Peyer's patch (tissue), 4 donors: ENCODE data around the gene GARIN5A. TPM values are rescaled to one million over a fixed set of nuclear protein-coding genes. Genes with fewer than 3 reads are reported as not detected.

ENCODE experiments used
- DNase-seq, 3 donors: peaks; one replicate each; pipeline ENCODE4 v3.0.0-alpha.2; 2017 to 2019
- H3K27ac ChIP-seq, 4 donors: fragments of 200-600 bp; sonication (generic); one replicate each; pipeline ENCODE4 v1.5.1; 2016 to 2019
- H3K27me3 ChIP-seq, 2 donors: fragments of 200-600 bp; sonication (generic); one replicate each; pipeline ENCODE4 v1.5.1; 2019
- H3K36me3 ChIP-seq, 3 donors: fragments of 200-600 bp; sonication (generic); one replicate each; pipeline ENCODE4 v1.5.1; 2016 to 2019
- H3K4me1 ChIP-seq, 4 donors: fragments of 200-600 bp; sonication (generic); one replicate each; pipeline ENCODE4 v1.5.1; 2016 to 2019
- H3K4me3 ChIP-seq, 4 donors: fragments of 200-600 bp; sonication (generic); 1 replicate in 3 of 4; 2 replicates in 1 of 4; pipeline ENCODE4 v1.5.1; 2016 to 2019; ENCODE audit warnings: mild to moderate bottlenecking in 1 of 4
- H3K9me3 ChIP-seq, 4 donors: fragments of 200-600 bp; sonication (generic); one replicate each; pipeline ENCODE4 v1.5.1; 2016 to 2019; ENCODE audit warnings: mild to moderate bottlenecking in 1 of 4
- CTCF ChIP-seq, 6 experiments: fragments of 450-650 bp in 4 of 6; fragments of 200-600 bp in 2 of 6; sonication (generic) in 1 of 6; IDR thresholded peaks; one replicate each; pipeline ENCODE4 v1.5.1; 2017 to 2019; ENCODE audit warnings: antibody characterized with exemption in 6 of 6, mild to moderate bottlenecking in 3 of 6, moderate library complexity in 1 of 6
- POLR2A ChIP-seq, 2 donors: fragments of 450-650 bp; IDR thresholded peaks; one replicate each; pipeline ENCODE4 v1.5.1; 2017; ENCODE audit warnings: antibody characterized with exemption in 2 of 2, mild to moderate bottlenecking in 2 of 2, moderate library complexity in 2 of 2
- total RNA-seq, 4 donors: library from RNA; depleted of rRNA; stranded (reverse); fragments of >200 nt; gene quantifications; one replicate each; pipeline ENCODE4 v1.1.0, GENCODE V29; 2016

GARIN5A gene
- total RNA-seq, 4 donors from 2014 or later: 2.0 to 2.5 TPM; not detected in 2

DNA sequence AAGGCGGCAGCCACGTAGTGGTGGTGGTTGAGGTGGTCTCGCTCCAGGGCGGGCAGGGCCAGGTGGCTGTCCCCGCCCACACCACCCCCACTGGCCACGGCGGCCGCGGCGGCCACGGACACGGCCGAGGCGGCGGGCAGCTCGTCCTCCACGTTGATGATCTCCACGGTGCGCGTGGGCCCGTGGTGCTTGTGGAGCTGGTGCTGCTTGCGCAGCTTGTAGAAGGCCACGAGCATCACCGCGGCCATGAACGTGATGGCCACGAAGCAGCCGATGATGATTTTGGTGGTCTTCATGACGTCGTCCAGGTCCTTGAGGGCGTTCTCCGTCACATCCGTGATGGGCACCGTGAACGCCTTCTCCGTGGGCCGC lies 41.0 kb upstream of the GARIN5A start:
- no peak overlapping the region for H3K27ac ChIP-seq
- H3K36me3 ChIP-seq: no peaks in the 10 kb centered on the region
- H3K27me3 ChIP-seq: no peaks in the 10 kb centered on the region
- no peak for DNase-seq
- H3K4me3 ChIP-seq: no peak overlapping the region
- no peaks in the 10 kb centered on the region for H3K4me1 ChIP-seq
- no peaks in the 10 kb centered on the region for H3K9me3 ChIP-seq
- no peak for TF ChIP-seq CTCF (IDR thresholded peaks at IDR 0.05)
- no peak for TF ChIP-seq POLR2A (IDR thresholded peaks at IDR 0.05)

DNA sequence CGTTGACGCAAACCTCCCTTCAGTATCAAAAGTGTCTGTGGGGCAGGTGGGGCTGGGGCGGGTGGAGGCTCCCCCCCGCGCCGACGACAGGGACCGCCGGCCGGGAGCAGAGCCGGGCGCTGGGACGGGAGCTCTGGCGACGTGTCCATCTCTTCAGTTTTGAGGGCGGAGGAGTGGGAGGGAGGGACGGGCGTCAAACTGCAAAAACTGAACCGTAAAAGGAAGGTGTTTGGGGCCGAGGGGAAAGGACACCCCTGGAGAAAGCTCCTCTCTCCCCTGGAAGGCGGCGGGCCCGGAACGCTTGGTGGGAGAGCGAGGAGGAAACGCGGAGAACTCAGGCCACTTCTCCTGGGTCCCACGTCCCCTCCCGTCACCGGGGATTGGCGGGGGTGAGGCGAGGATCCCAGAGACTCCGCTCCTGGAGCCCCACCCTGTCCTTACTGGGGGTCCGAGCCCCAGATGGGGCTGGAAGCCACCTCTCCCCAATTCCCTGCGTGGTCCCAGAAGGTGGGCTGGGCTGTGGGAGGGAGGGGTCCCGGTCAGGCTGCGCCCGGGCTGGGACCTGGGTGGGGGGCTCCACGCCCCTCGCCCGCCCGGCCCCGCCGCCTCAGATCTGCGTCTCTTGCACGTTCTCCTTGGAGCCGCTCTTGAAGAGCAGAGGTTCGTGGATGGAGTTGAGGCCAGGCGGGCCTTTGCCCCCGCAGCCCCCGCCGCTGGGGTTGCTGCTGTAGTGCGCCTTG lies 40.5 kb upstream of the GARIN5A start:
- no peak for TF ChIP-seq CTCF (IDR thresholded peaks at IDR 0.05)
- TF ChIP-seq POLR2A (IDR thresholded peaks at IDR 0.05): no peak
- Histone ChIP-seq H3K4me3 (no peak overlapping the region), H3K9me3 (no peaks in the 10 kb centered on the region), H3K27me3 (no peaks in the 10 kb centered on the region), H3K36me3 (no peaks in the 10 kb centered on the region), H3K27ac (no peak overlapping the region), H3K4me1 (no peaks in the 10 kb centered on the region)
- DNase-seq: no peak

GRCh38 chr19:50516456-50516855 lies 39.8 kb upstream of the GARIN5A start:
- no peak for DNase-seq
- TF ChIP-seq CTCF (IDR thresholded peaks at IDR 0.05): no peak
- TF ChIP-seq POLR2A (IDR thresholded peaks at IDR 0.05): no peak
- Histone ChIP-seq H3K27ac (no peak overlapping the region), H3K4me3 (no peak overlapping the region), H3K9me3 (no peaks in the 10 kb centered on the region), H3K36me3 (no peaks in the 10 kb centered on the region), H3K4me1 (no peaks in the 10 kb centered on the region), H3K27me3 (no peaks in the 10 kb centered on the region)

DNA sequence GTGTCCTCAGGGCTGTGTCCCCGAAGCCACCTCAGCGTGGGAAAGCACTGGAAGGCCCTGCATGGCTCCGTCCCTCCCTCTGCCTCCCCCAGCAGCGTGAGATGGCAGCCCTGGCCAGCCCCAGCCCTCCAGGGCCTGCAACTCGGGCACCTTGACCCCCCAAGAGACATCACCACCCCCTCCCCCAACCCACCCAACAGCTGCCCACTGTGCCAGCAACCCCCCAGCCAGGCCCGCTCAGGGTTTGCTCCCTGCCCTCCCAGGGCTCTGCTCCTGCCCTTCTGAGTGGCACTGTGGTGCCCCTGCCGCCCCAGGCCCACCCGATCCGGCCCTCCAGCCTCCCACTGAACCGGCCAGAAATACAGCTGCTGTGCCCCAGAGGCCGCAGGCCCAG lies 38.5 kb upstream of the GARIN5A start:
- no peak for DNase-seq
- H3K27ac ChIP-seq: no peak overlapping the region
- H3K36me3 ChIP-seq: no peaks in the 10 kb centered on the region
- H3K4me3 ChIP-seq: no peak overlapping the region
- H3K9me3 ChIP-seq: no peaks in the 10 kb centered on the region
- no peak for TF ChIP-seq POLR2A (IDR thresholded peaks at IDR 0.05)
- TF ChIP-seq CTCF (IDR thresholded peaks at IDR 0.05): no peak
- peaks cover 0 to 6% (median 3%) of the 10 kb centered on the region in 4 donors for H3K4me1 ChIP-seq
- H3K27me3 ChIP-seq: no peaks in the 10 kb centered on the region

- peaks cover 0 to 8% (median 3%) of the 10 kb centered on the region in 4 donors for H3K4me1 ChIP-seq
- no peak for DNase-seq
- H3K27ac ChIP-seq: no peak overlapping the region
- no peak for TF ChIP-seq CTCF (IDR thresholded peaks at IDR 0.05)
- TF ChIP-seq POLR2A (IDR thresholded peaks at IDR 0.05): no peak
- H3K4me3 ChIP-seq: no peak overlapping the region
- no peaks in the 10 kb centered on the region for H3K9me3 ChIP-seq
- no peaks in the 10 kb centered on the region for H3K27me3 ChIP-seq
- H3K36me3 ChIP-seq: no peaks in the 10 kb centered on the region
These were observed 37.9 kb upstream of the GARIN5A start for GRCh38 chr19:50514346-50515167.
